Fibroblast of lung (primary cell): ENCODE measurements around the gene PDE1A. TPM values are rescaled to one million over a fixed set of nuclear protein-coding genes. Genes with fewer than 3 reads are reported as not detected.
A peak's percentile ranks its signal among the peaks of the same experiment; 100 is the strongest.

Source experiments
- DNase-seq, 2 donors: peaks; one replicate each; pipeline versions ENCODE4 v3.0.0 to v3.0.0-alpha.2; 2010; ENCODE audit warnings: low read depth in 2 of 2
- H2AFZ ChIP-seq: 2 replicates; pipeline ENCODE4 v1.5.1; 2012; ENCODE audit warnings: low read length, control low read depth, inconsistent platforms
- H3K27ac ChIP-seq: 2 replicates; pipeline ENCODE4 v1.5.1; 2011; ENCODE audit warnings: low read length, control low read depth; ENCODE audit not compliant: insufficient read depth
- H3K27me3 ChIP-seq: 2 replicates; pipeline ENCODE4 v1.5.1; 2011; ENCODE audit warnings: mild to moderate bottlenecking, low read length; ENCODE audit not compliant: control insufficient read depth, insufficient read depth
- H3K36me3 ChIP-seq: 2 replicates; pipeline ENCODE4 v1.5.1; 2011; ENCODE audit warnings: low read length; ENCODE audit not compliant: control insufficient read depth, insufficient read depth
- H3K4me1 ChIP-seq: 2 replicates; pipeline ENCODE4 v1.5.1; 2011; ENCODE audit warnings: low read length; ENCODE audit not compliant: control insufficient read depth, insufficient read depth; ENCODE audit errors: extremely low read depth
- H3K4me2 ChIP-seq: 2 replicates; pipeline ENCODE4 v1.5.1; 2011; ENCODE audit warnings: low read length, control low read depth; ENCODE audit not compliant: insufficient read depth; ENCODE audit errors: extremely low read depth
- H3K4me3 ChIP-seq, 4 experiments: fragments of 200-600 bp in 1 of 4; sonication (generic) in 1 of 4; replicated peaks in 1 of 4; 2 replicates each; pipeline ENCODE4 v1.5.1; 2011 to 2016; ENCODE audit warnings: low read length in 4 of 4, low read depth in 3 of 4, mild to moderate bottlenecking in 3 of 4, control low read depth in 2 of 4, inconsistent platforms in 1 of 4, mixed read lengths in 1 of 4; ENCODE audit not compliant: insufficient read depth in 1 of 4; ENCODE audit errors: control extremely low read depth in 1 of 4
- H3K79me2 ChIP-seq: 2 replicates; pipeline ENCODE4 v1.5.1; 2012; ENCODE audit warnings: mild to moderate bottlenecking, low read length, inconsistent platforms; ENCODE audit not compliant: control insufficient read depth, insufficient read depth
- H3K9ac ChIP-seq: 2 replicates; pipeline ENCODE4 v1.5.1; 2011; ENCODE audit warnings: mild to moderate bottlenecking, low read length, control low read depth; ENCODE audit not compliant: insufficient read depth
- H3K9me3 ChIP-seq: 2 replicates; pipeline ENCODE4 v1.5.1; 2012; ENCODE audit warnings: low read depth, low read length; ENCODE audit not compliant: control insufficient read depth, insufficient read depth
- H4K20me1 ChIP-seq: 2 replicates; pipeline ENCODE4 v1.5.1; 2011; ENCODE audit warnings: low read length; ENCODE audit not compliant: control insufficient read depth, insufficient read depth; ENCODE audit errors: extremely low read depth
- EZH2 ChIP-seq: IDR thresholded peaks from 2 replicates; pipeline ENCODE4 v1.5.1; 2012; ENCODE audit warnings: low read length, control low read depth, mild to moderate bottlenecking; ENCODE audit errors: missing control alignments
- polyA plus RNA-seq, 2 donors: library from polyadenylated mRNA; depleted of rRNA in 1 of 2; stranded (reverse) in 1 of 2; unstranded in 1 of 2; fragments of >200 nt; gene quantifications; 2 replicates each; pipeline ENCODE4 v1.2.1, GENCODE V29; 2011 to 2012; ENCODE audit warnings: missing spikeins in 1 of 2
- total RNA-seq: library from RNA; depleted of rRNA; stranded (reverse); fragments of >200 nt; gene quantifications from 2 replicates; pipeline ENCODE4 v1.2.1, GENCODE V29; 2014
- TF ChIP-seq, protein P1 (sequence below), 2 donors: IDR thresholded peaks in 1 of 2; conservative IDR thresholded peaks in 1 of 2; 1 replicate in 1 of 2; 2 replicates in 1 of 2; pipeline ENCODE4 v1.5.1; 2011 to 2012; ENCODE audit warnings: low read length in 2 of 2, control low read depth in 1 of 2, inconsistent platforms in 1 of 2, low read depth in 1 of 2, mild to moderate bottlenecking in 1 of 2

PDE1A gene
- total and polyA plus RNA-seq, 2 donors (not counting 1 experiment from before 2014, with no cell fraction given), result 4.0 to 7.1 TPM

DNA sequence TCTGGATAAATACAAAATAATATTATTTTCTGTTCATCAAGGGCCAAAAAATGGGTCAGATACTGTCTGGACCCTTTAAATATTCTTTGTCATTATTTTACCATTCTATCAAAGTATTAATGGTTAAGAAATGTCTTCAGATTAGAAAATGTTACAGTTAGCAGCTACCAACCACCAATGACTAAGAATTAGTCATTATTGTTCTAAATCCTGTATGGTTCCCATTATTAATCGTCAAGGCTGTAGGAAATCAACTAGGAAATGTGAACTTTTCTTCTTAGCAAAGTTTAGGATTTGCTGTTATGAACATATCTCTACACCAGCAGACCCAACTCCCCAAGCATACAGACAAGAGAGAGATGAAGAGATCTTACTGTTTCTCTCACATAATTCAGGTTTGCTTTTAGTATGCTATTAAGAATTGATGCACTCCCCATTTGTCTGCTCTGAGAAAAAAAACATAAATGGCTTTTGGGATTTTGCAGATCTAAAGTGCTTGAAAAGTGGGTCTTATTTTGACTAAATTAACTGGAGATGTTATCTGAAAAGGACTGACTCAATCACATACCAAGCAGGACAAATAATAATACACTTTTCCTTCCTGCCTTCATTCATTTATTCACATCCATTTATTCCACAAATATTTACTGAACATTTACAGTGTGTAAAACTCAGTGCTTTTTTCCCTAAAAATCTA is 293.5 kb downstream of the PDE1A start:
- no peaks in the 10 kb centered on the region for H3K79me2 ChIP-seq
- no peaks in the 10 kb centered on the region for H3K4me1 ChIP-seq
- no peak overlapping the region for H3K9ac ChIP-seq
- H4K20me1 ChIP-seq, result no peaks in the 10 kb centered on the region
- H3K9me3 ChIP-seq, result no peaks in the 10 kb centered on the region
- H3K27me3 ChIP-seq, result no peaks in the 10 kb centered on the region
- no peak overlapping the region for H2AFZ ChIP-seq
- no peaks in the 10 kb centered on the region for H3K36me3 ChIP-seq
- no peak overlapping the region for H3K4me2 ChIP-seq
- DNase-seq, result peak; percentile 55 to 68
- H3K27ac ChIP-seq, result no peak overlapping the region
- no peak overlapping the region for H3K4me3 ChIP-seq
- TF ChIP-seq, protein P1, sequence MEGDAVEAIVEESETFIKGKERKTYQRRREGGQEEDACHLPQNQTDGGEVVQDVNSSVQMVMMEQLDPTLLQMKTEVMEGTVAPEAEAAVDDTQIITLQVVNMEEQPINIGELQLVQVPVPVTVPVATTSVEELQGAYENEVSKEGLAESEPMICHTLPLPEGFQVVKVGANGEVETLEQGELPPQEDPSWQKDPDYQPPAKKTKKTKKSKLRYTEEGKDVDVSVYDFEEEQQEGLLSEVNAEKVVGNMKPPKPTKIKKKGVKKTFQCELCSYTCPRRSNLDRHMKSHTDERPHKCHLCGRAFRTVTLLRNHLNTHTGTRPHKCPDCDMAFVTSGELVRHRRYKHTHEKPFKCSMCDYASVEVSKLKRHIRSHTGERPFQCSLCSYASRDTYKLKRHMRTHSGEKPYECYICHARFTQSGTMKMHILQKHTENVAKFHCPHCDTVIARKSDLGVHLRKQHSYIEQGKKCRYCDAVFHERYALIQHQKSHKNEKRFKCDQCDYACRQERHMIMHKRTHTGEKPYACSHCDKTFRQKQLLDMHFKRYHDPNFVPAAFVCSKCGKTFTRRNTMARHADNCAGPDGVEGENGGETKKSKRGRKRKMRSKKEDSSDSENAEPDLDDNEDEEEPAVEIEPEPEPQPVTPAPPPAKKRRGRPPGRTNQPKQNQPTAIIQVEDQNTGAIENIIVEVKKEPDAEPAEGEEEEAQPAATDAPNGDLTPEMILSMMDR (conservative IDR thresholded peaks at IDR 0.05 in 1 of 2, IDR thresholded peaks at IDR 0.05 in 1 of 2; ENCODE audit: low read depth in 1 of 2, low read length in 2 of 2), result no peak
- TF ChIP-seq EZH2, result no peak

DNA sequence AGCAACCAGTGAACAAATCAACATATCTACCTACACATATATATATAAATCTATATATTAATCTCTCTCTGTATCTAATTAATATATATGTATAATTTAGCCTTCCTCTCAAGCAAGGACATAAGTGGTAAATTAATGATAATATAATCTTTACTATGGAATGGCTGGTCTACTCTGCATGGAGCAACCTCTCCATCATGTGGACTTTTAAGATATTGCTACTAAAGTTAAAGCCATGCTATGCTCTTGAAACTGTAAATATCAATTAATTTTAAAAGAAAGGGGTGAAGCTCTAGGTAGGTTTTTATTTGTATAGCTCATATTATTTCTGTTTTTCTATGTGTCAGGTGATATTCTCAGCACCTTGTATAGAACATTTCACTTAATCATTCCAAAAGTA is 294.2 kb downstream of the PDE1A start:
- Histone ChIP-seq H3K9me3 (no peaks in the 10 kb centered on the region), H3K4me3 (no peak overlapping the region), H3K27ac (no peak overlapping the region), H3K9ac (no peak overlapping the region), H2AFZ (no peak overlapping the region), H3K36me3 (no peaks in the 10 kb centered on the region), H3K27me3 (no peaks in the 10 kb centered on the region), H4K20me1 (no peaks in the 10 kb centered on the region), H3K4me1 (no peaks in the 10 kb centered on the region), H3K79me2 (no peaks in the 10 kb centered on the region), H3K4me2 (no peak overlapping the region)
- no peak for TF ChIP-seq EZH2
- TF ChIP-seq, protein P1 (conservative IDR thresholded peaks at IDR 0.05 in 1 of 2, IDR thresholded peaks at IDR 0.05 in 1 of 2; ENCODE audit: low read depth in 1 of 2, low read length in 2 of 2), result peak; percentile 49 to 50
- DNase-seq, result peak; percentile 12 to 61

DNA sequence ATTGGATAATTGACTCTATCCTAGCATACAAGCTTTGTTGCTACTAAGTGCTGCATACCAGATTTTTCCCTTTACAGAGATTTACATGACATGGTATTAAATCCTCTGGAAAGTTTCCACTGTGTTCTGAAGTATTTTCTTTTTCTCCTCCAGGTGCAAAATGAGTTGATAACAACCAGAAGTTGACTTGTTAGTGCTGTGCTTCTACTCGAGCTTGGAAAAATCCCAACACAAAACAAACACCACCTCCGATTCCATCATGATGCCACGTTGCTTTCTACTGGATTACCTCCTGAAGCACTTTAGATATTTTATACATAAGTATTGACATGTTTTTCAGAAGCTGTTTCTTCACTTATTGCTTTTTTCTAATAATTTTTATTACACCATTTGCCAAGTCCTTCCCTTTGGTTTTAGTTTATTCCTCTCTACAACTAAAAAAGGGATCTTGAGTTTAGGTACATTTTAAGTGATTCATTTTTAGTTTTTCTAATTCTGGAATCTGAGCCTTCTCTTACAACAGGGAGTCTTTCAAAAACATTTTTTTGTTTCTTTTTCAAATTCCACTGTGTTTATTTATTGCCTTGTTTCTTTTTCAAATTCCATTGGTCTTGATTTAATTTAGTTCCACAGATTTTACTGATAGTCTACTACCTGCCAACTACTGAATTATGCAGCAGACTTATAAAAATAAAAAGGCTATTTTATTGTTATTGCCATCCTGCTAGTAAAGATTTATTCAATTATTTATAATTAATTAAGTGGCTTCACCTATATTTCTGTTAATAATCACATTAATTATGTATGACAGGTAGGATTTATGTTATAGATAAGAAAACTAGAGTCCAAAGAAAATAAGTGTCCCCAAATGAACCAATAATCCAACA is 297.8 kb downstream of the PDE1A start:
- Histone ChIP-seq H3K9me3 (no peaks in the 10 kb centered on the region), H3K79me2 (no peaks in the 10 kb centered on the region), H3K9ac (no peak overlapping the region), H3K27me3 (no peaks in the 10 kb centered on the region), H3K27ac (no peak overlapping the region), H3K4me2 (no peak overlapping the region), H4K20me1 (no peaks in the 10 kb centered on the region), H3K4me3 (no peak overlapping the region), H3K36me3 (no peaks in the 10 kb centered on the region), H3K4me1 (no peaks in the 10 kb centered on the region), H2AFZ (no peak overlapping the region)
- no peak for TF ChIP-seq EZH2
- TF ChIP-seq, protein P1 (conservative IDR thresholded peaks at IDR 0.05 in 1 of 2, IDR thresholded peaks at IDR 0.05 in 1 of 2; ENCODE audit: low read depth in 1 of 2, low read length in 2 of 2), result no peak
- DNase-seq, result no peak
